HG03342 (cell line): ENCODE results near the gene SHROOM3.

ENCODE experiments used
- ATAC-seq: cut with Tn5 transposase; IDR thresholded peaks from one replicate; pipeline ENCODE4 v1.9.1; 2021; ENCODE audit warnings: mild to moderate bottlenecking, moderate library complexity; ENCODE audit not compliant: unreplicated experiment

SHROOM3 gene

DNA sequence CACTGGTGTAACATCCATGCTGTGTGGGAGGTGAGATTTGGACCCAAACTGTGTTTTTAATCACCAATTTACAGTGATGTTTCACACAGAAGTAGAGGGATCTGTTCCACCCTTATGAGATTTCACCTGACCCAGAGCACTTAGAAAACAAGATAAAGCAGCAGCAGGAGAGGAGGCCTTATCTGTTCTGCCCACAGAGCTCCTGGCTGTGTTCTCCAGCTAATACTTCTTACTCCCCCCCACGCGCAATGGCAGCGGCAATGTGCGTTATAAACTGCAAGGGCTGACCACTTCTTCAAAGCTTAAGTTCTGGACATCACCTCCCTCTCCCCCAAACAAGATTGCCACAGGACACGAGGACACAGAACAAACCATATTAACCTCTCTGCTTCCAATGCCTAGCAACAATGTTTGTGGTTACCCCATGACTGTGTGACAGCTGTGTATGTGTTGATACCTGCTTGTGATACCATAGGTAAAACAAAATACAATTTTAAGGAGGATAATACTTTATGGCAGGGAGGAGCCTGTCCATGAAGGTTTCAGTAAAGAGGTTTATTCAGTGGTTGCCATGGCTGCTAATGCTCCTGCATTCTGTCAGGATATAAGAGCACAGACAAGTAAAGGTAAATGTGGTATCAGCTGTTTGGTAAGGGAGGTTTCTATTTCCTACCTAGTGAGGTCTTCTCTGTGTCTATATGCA is 252.9 kb downstream of the SHROOM3 start:
- ATAC-seq, result no peak

DNA sequence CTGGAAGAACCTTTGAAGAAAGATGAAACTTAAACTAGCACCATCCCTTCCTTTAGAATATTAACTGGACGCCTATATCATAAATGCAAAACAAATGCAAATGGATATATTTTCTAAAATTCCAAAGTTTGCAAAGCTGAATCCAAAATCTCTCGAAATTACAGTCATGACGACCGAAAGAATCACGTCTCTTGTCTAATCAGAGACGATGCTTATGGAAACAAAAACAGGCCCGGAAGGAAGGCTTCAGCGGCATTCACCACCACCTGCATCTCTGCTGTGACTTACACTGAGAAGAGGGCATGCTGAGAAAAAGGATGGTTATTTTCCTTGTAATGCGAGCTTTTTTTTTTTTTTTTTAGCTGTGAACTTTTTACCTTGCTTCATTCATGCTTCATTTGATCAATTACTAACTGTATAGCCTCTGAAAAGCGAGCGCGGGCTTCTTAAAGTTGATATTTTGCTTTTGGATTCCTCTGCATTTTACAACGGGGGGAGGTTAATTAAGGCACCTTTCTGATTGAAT is 253.7 kb downstream of the SHROOM3 start:
- ATAC-seq, result peak; percentile 20

DNA sequence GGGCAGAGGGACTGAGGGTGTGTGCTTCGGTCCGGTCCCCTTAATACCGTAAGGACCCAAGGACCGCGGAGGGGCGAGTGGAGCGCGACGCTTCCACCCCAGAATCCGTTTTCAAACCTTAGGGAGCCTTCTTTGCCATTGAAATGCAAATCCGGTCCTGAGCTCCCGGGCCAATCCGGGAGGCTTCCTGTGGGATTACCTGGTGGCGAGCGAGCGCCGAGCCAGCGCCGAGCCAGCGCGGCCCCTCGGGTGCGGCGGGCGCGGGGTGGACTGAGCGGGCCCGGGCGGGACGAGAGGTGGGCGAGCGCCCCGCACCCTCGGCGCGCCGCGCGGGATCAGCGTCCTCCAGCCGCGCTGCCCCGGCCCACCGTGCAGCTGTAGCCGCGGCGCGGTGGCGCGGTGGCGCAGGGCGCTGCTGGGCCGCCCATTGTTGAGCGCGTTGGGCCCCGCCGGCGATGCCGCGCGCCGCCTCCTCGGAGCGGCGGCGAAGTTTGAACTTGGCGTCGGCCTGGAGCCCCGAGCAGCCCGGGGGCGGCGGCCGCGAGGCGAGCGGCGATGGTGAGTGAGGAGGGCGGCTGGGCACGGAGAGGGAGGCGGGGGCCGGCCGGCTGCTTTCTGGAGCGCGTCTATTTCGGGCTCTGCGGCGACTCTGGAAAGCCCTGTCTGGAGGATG is 254.3 kb downstream of the SHROOM3 start:
- ATAC-seq, result peak; percentile 55

DNA sequence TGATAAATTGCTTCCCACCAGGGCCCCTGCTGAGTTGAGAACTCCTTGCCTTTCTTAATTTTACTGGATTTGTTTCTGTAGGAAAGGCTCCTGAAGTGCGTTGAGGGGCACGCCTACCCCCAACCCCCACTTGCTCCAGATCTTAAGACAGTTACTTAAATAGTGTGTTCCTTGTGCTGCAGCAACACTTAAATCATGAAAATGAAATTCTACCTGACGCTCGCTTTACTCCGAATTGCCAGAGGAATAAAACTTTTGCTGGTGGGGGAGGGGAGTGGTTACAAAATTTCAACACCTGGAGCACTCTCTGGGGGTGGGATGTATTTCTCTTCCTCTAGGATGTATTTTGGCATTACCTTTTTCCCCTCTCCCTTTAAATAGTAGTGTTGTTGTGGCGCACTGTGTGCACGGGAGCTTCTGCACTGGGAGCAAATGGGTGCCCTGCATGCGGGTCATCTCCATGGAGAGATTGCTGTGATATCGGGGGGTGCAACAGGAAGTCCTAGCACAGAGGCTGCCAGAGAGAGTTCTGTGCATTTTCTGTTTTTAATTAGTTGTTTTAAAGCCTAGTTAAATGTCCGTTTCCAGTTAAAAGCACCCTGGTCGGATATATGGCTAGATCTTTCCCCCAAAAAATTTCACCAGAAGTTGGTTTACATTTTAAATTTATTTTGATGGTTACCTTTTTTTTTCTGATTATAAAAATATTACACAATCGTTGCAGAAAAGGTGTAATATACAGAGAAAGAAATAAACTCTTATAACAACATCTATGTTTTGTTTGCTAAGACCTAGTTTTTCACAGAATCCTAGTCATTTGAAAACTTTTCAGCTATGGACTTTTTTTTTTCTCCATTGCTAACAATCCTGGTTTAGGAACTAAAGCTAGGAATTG is 255.2 kb downstream of the SHROOM3 start:
- ATAC-seq, result no peak

DNA sequence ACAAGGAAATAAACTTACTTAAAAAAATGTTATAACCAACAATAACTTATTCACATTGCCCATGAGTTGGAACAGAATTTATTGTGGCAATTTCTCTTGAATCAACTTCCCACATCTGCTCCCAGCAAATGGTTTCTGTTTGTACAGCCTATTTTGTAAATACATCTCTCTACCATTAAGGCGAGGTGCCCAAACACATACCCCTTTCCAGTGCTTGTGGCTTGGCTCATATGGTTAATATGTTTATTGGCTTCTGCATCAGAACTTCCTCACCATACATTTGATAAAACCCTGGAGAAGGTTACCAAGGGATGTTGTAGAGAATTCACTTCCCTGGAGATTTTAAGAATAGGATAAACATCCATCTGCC is 255.9 kb downstream of the SHROOM3 start:
- no peak for ATAC-seq

- no peak for ATAC-seq
These were observed 257.0 kb downstream of the SHROOM3 start for GRCh38 chr4:76691807-76692582.

DNA sequence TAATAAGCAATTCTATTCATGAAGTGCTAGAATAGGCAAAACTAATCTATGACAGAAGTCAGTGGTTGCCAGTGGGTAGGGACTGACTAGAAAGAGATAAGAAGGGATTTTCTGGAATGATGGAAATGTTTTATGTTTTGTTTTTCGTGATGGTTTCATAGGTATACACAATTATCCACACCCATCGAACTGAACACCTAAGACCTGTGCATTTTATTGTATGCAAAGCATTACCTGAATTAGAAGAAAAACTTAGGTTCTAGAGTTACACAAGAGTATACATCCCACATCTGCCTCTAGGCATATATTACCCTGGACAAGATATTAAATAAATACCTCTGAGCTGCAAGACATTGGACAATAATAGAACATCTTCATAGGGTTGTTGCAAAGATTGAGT is 257.7 kb downstream of the SHROOM3 start:
- no peak for ATAC-seq

DNA sequence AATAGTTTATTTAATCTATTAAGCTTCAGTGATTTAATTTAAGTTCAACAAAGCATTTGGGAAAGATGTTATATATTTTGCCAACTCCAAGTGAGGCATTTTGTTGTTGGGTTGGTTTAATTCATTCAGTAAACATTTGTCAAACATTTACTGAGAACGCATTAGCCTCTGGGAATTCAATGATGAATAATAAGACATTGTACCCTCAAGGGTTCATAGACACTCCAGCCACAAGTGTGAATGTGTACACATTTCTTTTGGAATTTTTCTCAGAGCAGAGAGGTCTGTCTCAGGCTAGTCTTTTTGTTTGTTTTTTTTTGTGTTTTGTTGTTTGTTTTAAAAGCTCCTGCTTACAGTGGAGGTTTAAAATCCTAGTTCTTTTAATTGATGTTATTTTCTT is 259.0 kb downstream of the SHROOM3 start:
- no peak for ATAC-seq

GRCh38 chr4:76696109-76696508 is 261.1 kb downstream of the SHROOM3 start:
- ATAC-seq, result no peak

GRCh38 chr4:76697129-76697803 is 262.2 kb downstream of the SHROOM3 start:
- peak; percentile 86 for ATAC-seq

GRCh38 chr4:76698141-76698540 is 263.1 kb downstream of the SHROOM3 start:
- ATAC-seq, result no peak

DNA sequence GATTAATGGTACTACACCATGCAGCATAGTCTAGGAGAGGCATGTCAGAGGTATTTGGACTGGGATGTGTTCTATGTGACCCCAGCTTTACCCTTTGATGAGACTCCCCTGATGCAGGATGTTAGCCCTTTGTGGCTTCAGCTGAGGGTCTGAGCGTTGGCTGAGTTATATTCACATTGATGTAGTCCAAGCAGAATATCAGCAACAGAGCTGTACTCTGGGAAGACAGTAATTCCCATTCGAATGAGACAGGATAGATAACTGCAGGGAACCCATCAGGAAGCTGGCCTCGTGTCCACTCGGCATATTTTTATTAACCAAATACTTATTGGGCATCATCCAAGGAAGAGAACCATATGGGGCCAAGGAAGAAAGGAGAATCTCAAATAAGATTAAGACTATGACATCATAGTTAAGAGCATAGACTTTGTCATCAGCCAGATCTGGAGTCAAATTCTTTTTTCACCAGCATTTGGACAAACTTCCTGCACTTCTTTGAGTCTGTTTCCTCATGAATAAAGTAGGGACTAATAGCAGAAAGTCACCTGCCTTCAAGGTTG is 264.8 kb downstream of the SHROOM3 start:
- no peak for ATAC-seq

- ATAC-seq, result no peak
These were observed 267.6 kb downstream of the SHROOM3 start for GRCh38 chr4:76702440-76703122.

DNA sequence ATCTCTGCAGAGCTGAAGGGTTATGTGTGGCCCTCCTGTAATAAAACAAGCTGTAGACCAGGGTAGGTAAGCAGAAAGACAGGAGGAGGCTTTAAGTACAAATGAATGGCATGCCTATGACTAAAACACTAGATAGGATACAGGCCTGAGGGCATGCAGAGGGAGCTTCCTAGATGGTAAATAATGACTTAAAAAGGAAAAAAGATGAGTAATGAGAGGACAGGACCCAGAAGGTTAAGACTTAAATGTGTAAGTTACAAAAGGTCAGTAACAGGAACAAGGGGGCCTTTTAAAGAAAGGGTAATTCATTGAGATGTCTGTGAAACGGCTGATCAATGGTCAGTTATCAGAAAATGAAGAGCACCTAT is 268.1 kb downstream of the SHROOM3 start:
- no peak for ATAC-seq

DNA sequence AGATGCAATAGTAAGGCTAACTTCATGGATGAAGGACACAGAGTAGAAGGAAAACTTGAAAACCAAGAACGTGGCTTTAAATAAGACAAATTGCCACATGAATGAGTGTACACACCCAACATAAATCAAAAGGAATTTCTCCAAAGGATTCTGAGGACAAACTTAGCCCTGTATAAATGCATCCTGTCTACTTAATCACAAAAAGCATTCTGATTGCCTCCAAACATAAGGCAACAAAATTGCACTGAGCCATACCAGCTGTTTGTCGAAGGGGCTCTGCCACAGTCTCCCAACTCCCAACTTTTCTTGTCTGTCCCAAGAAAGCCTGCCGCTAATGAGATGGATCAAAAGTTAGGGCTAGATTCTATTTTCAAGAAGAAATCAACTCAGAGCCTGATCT is 268.6 kb downstream of the SHROOM3 start:
- ATAC-seq, result no peak

GRCh38 chr4:76704133-76704881 is 269.3 kb downstream of the SHROOM3 start:
- ATAC-seq, result no peak

DNA sequence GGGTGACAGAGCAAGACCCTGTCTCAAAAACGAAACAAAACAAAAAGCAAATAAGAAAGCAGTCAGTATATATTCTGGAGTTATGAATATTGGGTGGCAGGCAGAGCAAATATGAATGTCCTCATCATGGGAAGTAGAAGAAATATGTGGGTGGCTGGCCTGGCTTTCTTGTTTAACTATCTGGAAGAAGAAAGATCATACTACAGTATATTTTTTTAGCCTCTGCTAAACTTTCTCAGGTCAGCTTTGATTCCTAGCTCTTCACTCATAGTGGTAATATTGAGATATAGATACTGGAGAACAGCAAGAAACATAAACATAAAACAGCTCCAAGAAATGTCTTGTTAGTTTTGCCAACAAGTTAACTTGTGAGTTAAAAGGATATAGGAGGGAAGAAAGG is 270.4 kb downstream of the SHROOM3 start:
- ATAC-seq, result no peak

GRCh38 chr4:76706581-76706980 is 271.6 kb downstream of the SHROOM3 start:
- no peak for ATAC-seq
